Endodermal cell (in vitro differentiated cells): ENCODE measurements around the gene USP2. TPM values are rescaled to one million over a fixed set of nuclear protein-coding genes. Genes with fewer than 3 reads are reported as not detected.

Experiments
- DNase-seq: peaks from one replicate; pipeline ENCODE4 v3.0.0-alpha.2; 2017
- H3K27ac ChIP-seq: 2 replicates; pipeline ENCODE4 v1.5.1; 2013; ENCODE audit warnings: mild to moderate bottlenecking, low read depth, low read length, moderate library complexity
- H3K27me3 ChIP-seq: 2 replicates; pipeline ENCODE4 v1.6.1; 2013; ENCODE audit warnings: mild to moderate bottlenecking, low read length, moderate library complexity; ENCODE audit not compliant: insufficient read depth, control insufficient read depth, poor library complexity, severe bottlenecking
- H3K36me3 ChIP-seq: 2 replicates; pipeline ENCODE4 v1.7.0; 2013; ENCODE audit warnings: mild to moderate bottlenecking, low read length, moderate library complexity; ENCODE audit not compliant: control insufficient read depth, insufficient read depth
- H3K4me1 ChIP-seq: one replicate; pipeline ENCODE4 v1.7.0; 2013; ENCODE audit warnings: low read length; ENCODE audit not compliant: control insufficient read depth, insufficient read depth
- H3K4me3 ChIP-seq: 2 replicates; pipeline ENCODE4 v1.5.1; 2013; ENCODE audit warnings: mild to moderate bottlenecking, low read length, moderate library complexity
- H3K9ac ChIP-seq: 2 replicates; pipeline ENCODE4 v1.6.1; 2013; ENCODE audit warnings: mild to moderate bottlenecking, low read length, moderate library complexity; ENCODE audit not compliant: poor library complexity, severe bottlenecking; ENCODE audit errors: extremely low read depth
- H3K9me3 ChIP-seq: 2 replicates; pipeline ENCODE4 v1.6.1; 2013; ENCODE audit warnings: mild to moderate bottlenecking, low read length, moderate library complexity; ENCODE audit not compliant: control insufficient read depth
- H3K27ac Mint-ChIP-seq: 2 replicates; pipeline ENCODE4 v1.8.0; 2020; ENCODE audit warnings: mixed read lengths
- H3K27me3 Mint-ChIP-seq: 2 replicates; pipeline ENCODE4 v1.8.0; 2021; ENCODE audit warnings: mild to moderate bottlenecking, mixed read lengths; ENCODE audit not compliant: insufficient read depth
- H3K36me3 Mint-ChIP-seq: 2 replicates; pipeline ENCODE4 v1.8.0; 2020; ENCODE audit warnings: low read depth, mixed read lengths
- H3K4me1 Mint-ChIP-seq: 2 replicates; pipeline ENCODE4 v1.8.0; 2020; ENCODE audit warnings: mixed read lengths
- H3K4me3 Mint-ChIP-seq: 2 replicates; pipeline ENCODE4 v1.8.0; 2020; ENCODE audit warnings: mild to moderate bottlenecking, moderate library complexity, mixed read lengths
- H3K9me3 Mint-ChIP-seq: 2 replicates; pipeline ENCODE4 v1.8.0; 2020; ENCODE audit warnings: mild to moderate bottlenecking, mixed read lengths
- WGBS, 2 experiments: methylation state at CpG; one replicate each; pipeline versions ENCODE4 v1.1.5 to v1.1.7; 2013; ENCODE audit warnings: missing lambda C conversion rate in 2 of 2, mixed read lengths in 1 of 2; ENCODE audit not compliant: insufficient coverage in 1 of 2, insufficient read length in 1 of 2; 5-methylcytosine and 5-hydroxymethylcytosine counted together
- total RNA-seq, 2 donors: library from RNA; stranded (reverse); fragmentation: NEBNext Ultra II Directional in 1 of 2; extraction: Animal tissue kit (Norgen Biotek cat#: 25700) in 1 of 2; gene quantifications; 2 replicates in 1 of 2; 3 replicates in 1 of 2; pipeline ENCODE4 v1.2.1, GENCODE V29; 2021
- TF ChIP-seq, protein P1 (sequence below): fragments of 200-600 bp; sonication (generic); conservative IDR thresholded peaks from 2 replicates; pipeline ENCODE4 v1.5.0; 2021; ENCODE audit warnings: antibody characterized with exemption, mild to moderate bottlenecking

The USP2 gene
- total RNA-seq, 2 donors from 2014 or later: 17.8 to 21.1 TPM

DNA sequence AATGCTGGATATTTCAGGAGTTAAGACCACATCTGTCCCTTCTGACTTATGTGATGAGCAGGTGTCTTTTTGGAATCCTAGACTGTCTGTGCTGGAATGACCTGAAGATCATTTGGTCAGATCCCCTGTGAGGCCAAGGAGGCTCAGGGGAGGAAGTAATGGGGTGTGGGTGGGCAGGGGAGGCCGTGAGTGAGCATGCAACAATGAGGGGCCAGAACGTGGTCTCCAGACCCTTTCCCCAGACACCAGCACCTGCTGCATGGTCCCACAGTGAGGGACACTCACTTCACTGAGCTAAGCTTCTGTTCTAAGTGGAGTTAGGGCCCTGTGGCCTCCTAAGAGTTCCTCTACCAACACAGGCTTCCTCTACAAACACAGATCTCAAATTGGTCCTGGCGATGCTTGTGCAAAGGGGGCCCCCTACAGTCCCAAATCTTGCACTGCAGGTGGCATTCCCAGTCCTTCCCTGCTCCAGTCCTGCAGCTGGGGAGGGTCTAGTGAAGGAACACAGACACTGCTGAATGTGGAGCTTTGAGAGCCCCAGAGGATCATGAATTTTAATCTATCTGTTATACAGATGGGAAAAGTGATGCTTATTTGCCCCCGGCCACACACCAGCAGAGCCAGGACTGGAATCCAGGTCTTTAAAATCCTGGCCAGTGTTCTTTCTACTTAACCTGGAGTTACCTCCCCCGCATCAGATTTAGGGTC is 7.4 kb downstream of the USP2 start:
- Mint-ChIP-seq H3K4me1 (peaks cover 72% of the 10 kb centered on the region), H3K9me3 (no peaks in the 10 kb centered on the region), H3K27me3 (no peaks in the 10 kb centered on the region), H3K27ac (no peak overlapping the region), H3K4me3 (no peak overlapping the region), H3K36me3 (peaks cover 18% of the 10 kb centered on the region)
- Histone ChIP-seq H3K9ac (no peak overlapping the region), H3K4me1 (peaks cover 45% of the 10 kb centered on the region), H3K4me3 (peak overlapping the region; percentile 11), H3K36me3 (peaks cover 39% of the 10 kb centered on the region), H3K9me3 (no peaks in the 10 kb centered on the region), H3K27me3 (no peaks in the 10 kb centered on the region), H3K27ac (no peak overlapping the region)
- 40 to 49% methylated on average over 1 to 5 of the region's 5 CpGs for WGBS, 2 experiments
- TF ChIP-seq, protein P1, sequence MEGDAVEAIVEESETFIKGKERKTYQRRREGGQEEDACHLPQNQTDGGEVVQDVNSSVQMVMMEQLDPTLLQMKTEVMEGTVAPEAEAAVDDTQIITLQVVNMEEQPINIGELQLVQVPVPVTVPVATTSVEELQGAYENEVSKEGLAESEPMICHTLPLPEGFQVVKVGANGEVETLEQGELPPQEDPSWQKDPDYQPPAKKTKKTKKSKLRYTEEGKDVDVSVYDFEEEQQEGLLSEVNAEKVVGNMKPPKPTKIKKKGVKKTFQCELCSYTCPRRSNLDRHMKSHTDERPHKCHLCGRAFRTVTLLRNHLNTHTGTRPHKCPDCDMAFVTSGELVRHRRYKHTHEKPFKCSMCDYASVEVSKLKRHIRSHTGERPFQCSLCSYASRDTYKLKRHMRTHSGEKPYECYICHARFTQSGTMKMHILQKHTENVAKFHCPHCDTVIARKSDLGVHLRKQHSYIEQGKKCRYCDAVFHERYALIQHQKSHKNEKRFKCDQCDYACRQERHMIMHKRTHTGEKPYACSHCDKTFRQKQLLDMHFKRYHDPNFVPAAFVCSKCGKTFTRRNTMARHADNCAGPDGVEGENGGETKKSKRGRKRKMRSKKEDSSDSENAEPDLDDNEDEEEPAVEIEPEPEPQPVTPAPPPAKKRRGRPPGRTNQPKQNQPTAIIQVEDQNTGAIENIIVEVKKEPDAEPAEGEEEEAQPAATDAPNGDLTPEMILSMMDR: peak; percentile 95
- DNase-seq: peak; percentile 97

DNA sequence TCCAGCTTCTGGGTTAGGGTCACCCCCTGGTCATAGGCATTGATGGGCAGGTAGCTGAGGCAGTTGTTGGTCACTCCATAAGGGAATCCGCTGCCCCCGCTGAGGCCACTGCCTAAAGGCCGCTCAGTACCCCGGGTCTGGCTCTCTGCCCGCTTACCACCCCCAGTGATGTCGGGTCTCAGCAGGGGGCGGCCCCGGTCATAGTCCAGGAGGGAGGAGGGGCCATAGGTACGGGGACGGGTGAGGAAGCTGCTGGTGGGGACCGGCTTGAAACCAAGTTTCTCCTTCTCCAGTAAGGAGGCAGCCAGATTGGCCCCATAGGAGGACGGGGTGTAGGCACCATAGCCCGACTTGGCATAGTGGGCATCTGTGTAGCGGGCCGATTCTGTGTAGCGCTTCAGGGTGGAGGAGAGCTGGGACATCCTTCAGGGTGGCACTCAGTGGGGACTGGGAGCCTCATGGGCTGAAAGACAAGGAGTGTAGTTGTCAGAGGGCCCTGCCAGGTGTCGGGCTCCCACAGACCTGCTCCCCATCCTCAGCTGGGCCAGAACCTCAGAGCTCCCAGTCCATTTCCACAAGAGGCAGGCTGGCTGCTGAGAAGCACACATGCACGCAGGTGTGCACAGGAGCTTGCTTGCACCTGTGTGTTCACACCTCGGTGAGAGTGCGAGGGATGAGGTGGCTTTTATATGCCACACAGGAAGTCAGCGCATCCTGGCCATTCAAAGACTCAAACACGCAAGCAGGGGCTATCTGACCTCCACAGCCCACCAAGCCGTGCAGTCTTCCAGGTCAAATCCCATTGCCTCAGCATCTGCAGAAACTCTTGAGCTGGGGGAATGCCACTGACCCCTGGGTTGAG is 8.2 kb downstream of the USP2 start:
- TF ChIP-seq, protein P1: no peak
- no peak overlapping the region for H3K4me3 ChIP-seq
- no peak for DNase-seq
- H3K9me3 Mint-ChIP-seq: no peaks in the 10 kb centered on the region
- H3K36me3 Mint-ChIP-seq: peaks cover 18% of the 10 kb centered on the region
- H3K27ac ChIP-seq: no peak overlapping the region
- H3K9ac ChIP-seq: no peak overlapping the region
- H3K4me3 Mint-ChIP-seq: no peak overlapping the region
- no peak overlapping the region for H3K27ac Mint-ChIP-seq
- H3K27me3 Mint-ChIP-seq: no peaks in the 10 kb centered on the region
- H3K9me3 ChIP-seq: no peaks in the 10 kb centered on the region
- WGBS, 2 experiments: 89 to 92% methylated on average over 14 to 23 of the region's 23 CpGs
- H3K27me3 ChIP-seq: no peaks in the 10 kb centered on the region
- H3K36me3 ChIP-seq: peaks cover 39% of the 10 kb centered on the region
- peaks cover 50% of the 10 kb centered on the region for H3K4me1 ChIP-seq
- H3K4me1 Mint-ChIP-seq: peaks cover 72% of the 10 kb centered on the region

DNA sequence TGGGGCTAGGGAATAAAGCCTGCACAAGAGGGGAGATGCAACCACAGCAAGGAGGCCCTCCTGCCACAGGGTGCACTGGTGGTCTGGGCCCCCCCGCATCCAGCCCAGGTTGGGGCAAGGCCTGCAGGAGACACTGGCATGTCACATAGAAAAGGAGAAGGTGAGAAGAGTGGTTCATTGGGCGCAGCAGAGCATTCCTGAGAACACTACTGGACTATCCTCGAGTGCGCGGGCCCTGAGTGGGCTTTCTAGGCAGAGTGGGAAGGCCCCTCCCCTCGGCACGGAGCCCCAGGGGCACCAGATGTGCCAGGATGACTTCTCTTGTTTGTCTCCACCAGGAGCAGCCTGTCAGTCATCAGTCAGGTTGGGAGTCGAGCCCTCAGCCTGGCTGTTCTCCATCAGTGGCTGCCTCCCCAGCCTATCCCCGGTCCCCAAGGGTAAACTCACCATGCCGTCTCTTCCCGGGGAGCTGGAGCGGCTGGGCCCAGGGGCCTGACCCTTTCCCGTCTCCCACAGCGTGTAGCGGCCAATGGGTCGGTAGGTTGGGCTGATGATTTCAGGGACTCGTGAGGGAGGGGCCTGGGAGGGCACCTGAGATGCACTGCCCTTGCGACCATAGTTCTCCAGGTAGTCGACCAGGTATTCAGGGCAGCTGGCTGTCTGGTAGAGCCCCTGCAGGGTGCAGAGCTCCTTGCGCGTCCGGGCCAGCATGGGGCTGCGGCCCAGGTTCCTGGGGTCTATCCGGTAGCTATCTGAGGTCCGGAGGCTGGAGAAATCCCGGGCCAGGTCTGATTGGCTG is 9.0 kb downstream of the USP2 start:
- no peak overlapping the region for H3K27ac ChIP-seq
- no peaks in the 10 kb centered on the region for H3K27me3 Mint-ChIP-seq
- peaks cover 43% of the 10 kb centered on the region for H3K4me1 ChIP-seq
- no peak overlapping the region for H3K9ac ChIP-seq
- H3K36me3 Mint-ChIP-seq: peaks cover 18% of the 10 kb centered on the region
- 93 to 95% methylated on average over 18 to 26 of the region's 26 CpGs for WGBS, 2 experiments
- no peak overlapping the region for H3K4me3 Mint-ChIP-seq
- no peak overlapping the region for H3K4me3 ChIP-seq
- H3K9me3 ChIP-seq: no peaks in the 10 kb centered on the region
- TF ChIP-seq, protein P1: no peak
- no peaks in the 10 kb centered on the region for H3K9me3 Mint-ChIP-seq
- peak; percentile 36 for DNase-seq
- H3K27ac Mint-ChIP-seq: no peak overlapping the region
- peaks cover 68% of the 10 kb centered on the region for H3K4me1 Mint-ChIP-seq
- H3K36me3 ChIP-seq: peaks cover 44% of the 10 kb centered on the region
- no peaks in the 10 kb centered on the region for H3K27me3 ChIP-seq
